Measurements from ENCODE around the gene SERPINB3. TPM values are rescaled to one million over a fixed set of nuclear protein-coding genes. Genes with fewer than 3 reads are reported as not detected.

SERPINB3 gene
- total and polyA plus RNA-seq, 4 donors: 0.05 TPM; not detected in 3

DNA sequence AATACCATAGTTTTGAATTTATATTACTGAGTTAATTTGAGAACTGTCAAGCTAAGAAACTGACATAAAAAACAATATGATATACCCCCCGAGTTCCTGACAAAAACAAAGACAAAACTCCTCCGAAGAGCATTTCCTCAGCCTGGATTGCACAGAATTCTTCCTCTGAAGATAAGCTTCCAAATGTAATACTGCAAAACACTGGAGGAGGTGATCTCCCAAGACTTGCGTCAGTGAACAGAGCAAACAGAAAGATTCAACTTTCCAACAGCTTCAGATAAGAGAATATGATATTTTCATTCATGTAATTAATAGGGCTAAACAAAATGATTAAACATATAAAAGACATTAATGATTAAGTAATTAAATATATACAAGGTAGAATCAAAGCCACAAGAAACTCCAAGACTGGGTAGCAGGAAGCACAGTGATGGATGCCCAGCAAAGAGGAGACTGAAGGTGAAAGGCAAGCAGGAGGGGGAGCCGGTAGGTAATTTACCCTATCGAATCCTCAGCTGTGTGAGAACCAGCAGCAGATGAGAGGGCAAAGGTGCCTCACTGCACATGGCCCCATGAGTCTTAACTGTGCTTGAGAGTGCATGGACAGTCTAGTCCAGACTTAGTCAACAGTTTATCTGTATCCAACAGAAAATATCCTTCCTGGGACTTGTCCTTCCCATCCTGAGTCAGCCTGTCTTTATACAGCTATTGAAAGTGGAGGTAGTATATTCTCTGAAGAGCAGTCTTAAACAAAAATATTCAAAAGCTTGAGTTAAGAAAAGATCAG lies 18.3 kb upstream of the SERPINB3 start:
- no peak for DNase-seq (ENCODE audit: low spot score)
- no peak overlapping the region for H3K9ac ChIP-seq (ENCODE audit: low read depth in 1 of 2, low read length in 2 of 2)
- WGBS: 79% methylated on average over 5 of the region's 5 CpGs
- no peak overlapping the region for H3K27ac ChIP-seq (ENCODE audit: low read depth in 1 of 2, low read length in 2 of 2)
- TF ChIP-seq NR2F2 (IDR thresholded peaks at IDR 0.05): no peak
- no peak for TF ChIP-seq SP1 (IDR thresholded peaks at IDR 0.05)
- TF ChIP-seq EGR1 (IDR thresholded peaks at IDR 0.05; ENCODE audit: low read depth in 2 of 2): no peak
- TF ChIP-seq RXRA (IDR thresholded peaks at IDR 0.05): no peak
- no peak for TF ChIP-seq RAD21 (IDR thresholded peaks at IDR 0.05)
- TF ChIP-seq, protein P1, sequence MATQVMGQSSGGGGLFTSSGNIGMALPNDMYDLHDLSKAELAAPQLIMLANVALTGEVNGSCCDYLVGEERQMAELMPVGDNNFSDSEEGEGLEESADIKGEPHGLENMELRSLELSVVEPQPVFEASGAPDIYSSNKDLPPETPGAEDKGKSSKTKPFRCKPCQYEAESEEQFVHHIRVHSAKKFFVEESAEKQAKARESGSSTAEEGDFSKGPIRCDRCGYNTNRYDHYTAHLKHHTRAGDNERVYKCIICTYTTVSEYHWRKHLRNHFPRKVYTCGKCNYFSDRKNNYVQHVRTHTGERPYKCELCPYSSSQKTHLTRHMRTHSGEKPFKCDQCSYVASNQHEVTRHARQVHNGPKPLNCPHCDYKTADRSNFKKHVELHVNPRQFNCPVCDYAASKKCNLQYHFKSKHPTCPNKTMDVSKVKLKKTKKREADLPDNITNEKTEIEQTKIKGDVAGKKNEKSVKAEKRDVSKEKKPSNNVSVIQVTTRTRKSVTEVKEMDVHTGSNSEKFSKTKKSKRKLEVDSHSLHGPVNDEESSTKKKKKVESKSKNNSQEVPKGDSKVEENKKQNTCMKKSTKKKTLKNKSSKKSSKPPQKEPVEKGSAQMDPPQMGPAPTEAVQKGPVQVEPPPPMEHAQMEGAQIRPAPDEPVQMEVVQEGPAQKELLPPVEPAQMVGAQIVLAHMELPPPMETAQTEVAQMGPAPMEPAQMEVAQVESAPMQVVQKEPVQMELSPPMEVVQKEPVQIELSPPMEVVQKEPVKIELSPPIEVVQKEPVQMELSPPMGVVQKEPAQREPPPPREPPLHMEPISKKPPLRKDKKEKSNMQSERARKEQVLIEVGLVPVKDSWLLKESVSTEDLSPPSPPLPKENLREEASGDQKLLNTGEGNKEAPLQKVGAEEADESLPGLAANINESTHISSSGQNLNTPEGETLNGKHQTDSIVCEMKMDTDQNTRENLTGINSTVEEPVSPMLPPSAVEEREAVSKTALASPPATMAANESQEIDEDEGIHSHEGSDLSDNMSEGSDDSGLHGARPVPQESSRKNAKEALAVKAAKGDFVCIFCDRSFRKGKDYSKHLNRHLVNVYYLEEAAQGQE (IDR thresholded peaks at IDR 0.05): no peak
- TF ChIP-seq GABPA (IDR thresholded peaks at IDR 0.05 in 1 of 2, conservative IDR thresholded peaks at IDR 0.05 in 1 of 2): no peak
- no peak for TF ChIP-seq HNF4A (conservative IDR thresholded peaks at IDR 0.05)
- TF ChIP-seq TAF1 (conservative IDR thresholded peaks at IDR 0.05): no peak
- TF ChIP-seq HNF4G (IDR thresholded peaks at IDR 0.05): no peak
- TF ChIP-seq, protein P2, sequence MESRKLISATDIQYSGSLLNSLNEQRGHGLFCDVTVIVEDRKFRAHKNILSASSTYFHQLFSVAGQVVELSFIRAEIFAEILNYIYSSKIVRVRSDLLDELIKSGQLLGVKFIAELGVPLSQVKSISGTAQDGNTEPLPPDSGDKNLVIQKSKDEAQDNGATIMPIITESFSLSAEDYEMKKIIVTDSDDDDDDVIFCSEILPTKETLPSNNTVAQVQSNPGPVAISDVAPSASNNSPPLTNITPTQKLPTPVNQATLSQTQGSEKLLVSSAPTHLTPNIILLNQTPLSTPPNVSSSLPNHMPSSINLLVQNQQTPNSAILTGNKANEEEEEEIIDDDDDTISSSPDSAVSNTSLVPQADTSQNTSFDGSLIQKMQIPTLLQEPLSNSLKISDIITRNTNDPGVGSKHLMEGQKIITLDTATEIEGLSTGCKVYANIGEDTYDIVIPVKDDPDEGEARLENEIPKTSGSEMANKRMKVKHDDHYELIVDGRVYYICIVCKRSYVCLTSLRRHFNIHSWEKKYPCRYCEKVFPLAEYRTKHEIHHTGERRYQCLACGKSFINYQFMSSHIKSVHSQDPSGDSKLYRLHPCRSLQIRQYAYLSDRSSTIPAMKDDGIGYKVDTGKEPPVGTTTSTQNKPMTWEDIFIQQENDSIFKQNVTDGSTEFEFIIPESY (IDR thresholded peaks at IDR 0.05): no peak
- TF ChIP-seq, protein P3, sequence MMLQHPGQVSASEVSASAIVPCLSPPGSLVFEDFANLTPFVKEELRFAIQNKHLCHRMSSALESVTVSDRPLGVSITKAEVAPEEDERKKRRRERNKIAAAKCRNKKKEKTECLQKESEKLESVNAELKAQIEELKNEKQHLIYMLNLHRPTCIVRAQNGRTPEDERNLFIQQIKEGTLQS (IDR thresholded peaks at IDR 0.05): no peak
- TF ChIP-seq, protein P4, sequence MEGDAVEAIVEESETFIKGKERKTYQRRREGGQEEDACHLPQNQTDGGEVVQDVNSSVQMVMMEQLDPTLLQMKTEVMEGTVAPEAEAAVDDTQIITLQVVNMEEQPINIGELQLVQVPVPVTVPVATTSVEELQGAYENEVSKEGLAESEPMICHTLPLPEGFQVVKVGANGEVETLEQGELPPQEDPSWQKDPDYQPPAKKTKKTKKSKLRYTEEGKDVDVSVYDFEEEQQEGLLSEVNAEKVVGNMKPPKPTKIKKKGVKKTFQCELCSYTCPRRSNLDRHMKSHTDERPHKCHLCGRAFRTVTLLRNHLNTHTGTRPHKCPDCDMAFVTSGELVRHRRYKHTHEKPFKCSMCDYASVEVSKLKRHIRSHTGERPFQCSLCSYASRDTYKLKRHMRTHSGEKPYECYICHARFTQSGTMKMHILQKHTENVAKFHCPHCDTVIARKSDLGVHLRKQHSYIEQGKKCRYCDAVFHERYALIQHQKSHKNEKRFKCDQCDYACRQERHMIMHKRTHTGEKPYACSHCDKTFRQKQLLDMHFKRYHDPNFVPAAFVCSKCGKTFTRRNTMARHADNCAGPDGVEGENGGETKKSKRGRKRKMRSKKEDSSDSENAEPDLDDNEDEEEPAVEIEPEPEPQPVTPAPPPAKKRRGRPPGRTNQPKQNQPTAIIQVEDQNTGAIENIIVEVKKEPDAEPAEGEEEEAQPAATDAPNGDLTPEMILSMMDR (IDR thresholded peaks at IDR 0.05; ENCODE audit: low read depth, low read length, missing input control): no peak
- TF ChIP-seq JUND (IDR thresholded peaks at IDR 0.05): no peak
- TF ChIP-seq FOXA2 (IDR thresholded peaks at IDR 0.05): no peak
- H3K4me1 ChIP-seq (ENCODE audit: control insufficient read depth in 4 of 4, insufficient read depth in 4 of 4, low read length in 3 of 4): peaks cover 0 to 17% (median 8%) of the 10 kb centered on the region in 4 donors
- no peaks in the 10 kb centered on the region for H3K27me3 ChIP-seq (ENCODE audit: control insufficient read depth in 4 of 4, insufficient read depth in 4 of 4, low read length in 3 of 4)
- no peaks in the 10 kb centered on the region for H3K9me3 ChIP-seq (ENCODE audit: control insufficient read depth in 4 of 4, low read length in 3 of 4)
- no peaks in the 10 kb centered on the region for H3K36me3 ChIP-seq (ENCODE audit: control insufficient read depth in 4 of 4, insufficient read depth in 3 of 4, low read depth in 1 of 4, low read length in 3 of 4)
- H3K4me3 ChIP-seq (ENCODE audit: low read depth in 1 of 3, low read length in 3 of 3): no peak overlapping the region

Measured in liver (tissue), 9 donors.